Lower leg skin (tissue), 4 donors: ENCODE data around the gene MYCN. TPM values are rescaled to one million over a fixed set of nuclear protein-coding genes. Genes with fewer than 3 reads are reported as not detected.

Experiments
- DNase-seq, 2 donors: peaks; one replicate each; pipeline ENCODE4 v3.0.0-alpha.2; 2019; ENCODE audit warnings: low spot score in 2 of 2
- H3K4me3 ChIP-seq: fragments of 200-600 bp; sonication (generic); 2 replicates; pipeline ENCODE4 v1.5.1; 2017; ENCODE audit warnings: mild to moderate bottlenecking, low read depth; ENCODE audit not compliant: poor library complexity, severe bottlenecking
- CTCF ChIP-seq, 3 donors: fragments of 450-650 bp; IDR thresholded peaks; one replicate each; pipeline ENCODE4 v1.5.1; 2016; ENCODE audit warnings: antibody characterized with exemption in 3 of 3, mild to moderate bottlenecking in 3 of 3, moderate library complexity in 2 of 3
- POLR2A ChIP-seq, 2 donors: fragments of 450-650 bp; IDR thresholded peaks; one replicate each; pipeline ENCODE4 v1.6.1; 2016 to 2017; ENCODE audit warnings: antibody characterized with exemption in 2 of 2, mild to moderate bottlenecking in 1 of 2, moderate library complexity in 1 of 2
- WGBS, 2 donors: methylation state at CpG; one replicate each; pipeline ENCODE4 v1.1.5; 2018; 5-methylcytosine and 5-hydroxymethylcytosine counted together
- intact Hi-C: fragments of 100-400 bp; cut with DNase I; formaldehyde crosslinking; loops from one replicate; pipeline ENCODE4 v1.15.0; 2023; ENCODE audit warnings: low total_unique reads
- total RNA-seq, 4 donors: library from RNA; depleted of rRNA; stranded (reverse); fragments of >200 nt; gene quantifications; one replicate each; pipeline ENCODE4 v1.1.0, GENCODE V29; 2016

MYCN gene
- total RNA-seq, 4 donors from 2014 or later = 0.15 to 1.5 (median 0.64) TPM; not detected in 1

DNA sequence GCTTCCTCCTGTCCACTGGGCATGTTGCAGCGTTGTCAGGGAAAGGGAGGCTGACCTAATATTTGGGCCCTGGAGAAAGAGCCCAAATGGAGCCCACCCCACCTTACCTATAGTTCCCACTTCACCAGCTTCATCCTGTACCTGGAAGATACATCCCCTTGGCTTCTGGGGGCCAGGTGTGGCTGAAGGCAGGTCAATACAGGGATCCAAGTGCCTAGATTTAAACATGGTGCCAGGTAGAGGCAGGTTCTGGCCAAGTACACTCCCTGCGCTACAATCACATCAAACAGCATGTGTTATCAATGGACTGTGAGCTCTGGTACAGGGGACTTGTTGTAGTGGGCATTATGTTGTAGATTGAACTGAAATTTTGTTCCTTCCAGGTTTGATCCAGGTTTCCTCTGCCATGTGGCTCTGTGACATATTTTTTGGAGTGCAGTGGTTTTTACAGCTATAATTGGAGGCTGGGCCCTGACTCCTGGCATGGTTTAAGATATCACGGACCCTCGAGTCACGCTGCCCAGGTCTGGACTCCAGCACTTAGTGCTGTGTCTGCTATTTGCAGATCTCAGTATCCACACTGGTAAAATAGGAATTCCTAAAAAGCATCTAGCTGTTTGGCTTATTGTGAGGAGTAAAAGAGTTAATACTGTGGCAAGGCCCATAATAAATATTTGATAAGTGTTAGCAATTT lies 23.8 kb downstream of the MYCN start:
- intact Hi-C loops = no loop called here
- 87 to 89% methylated on average over 5 of the region's 5 CpGs for WGBS, 2 donors
- TF ChIP-seq CTCF (IDR thresholded peaks at IDR 0.05) (no peak), POLR2A (IDR thresholded peaks at IDR 0.05) (no peak)
- peak in 1 of 2 donors; percentile 43 for DNase-seq
- no peak overlapping the region for H3K4me3 ChIP-seq

- WGBS, 2 donors = 71 to 75% methylated on average over 6 to 7 of the region's 7 CpGs
- TF ChIP-seq CTCF (IDR thresholded peaks at IDR 0.05) (no peak), POLR2A (IDR thresholded peaks at IDR 0.05) (no peak)
- no peak overlapping the region for H3K4me3 ChIP-seq
- DNase-seq = peak in 1 of 2 donors; percentile 73
- intact Hi-C loops = no loop called here
Measured at GRCh38 chr2:15964936-15965563, 24.7 kb downstream of the MYCN start.

GRCh38 chr2:15965564-15966019 lies 25.2 kb downstream of the MYCN start:
- intact Hi-C loops = no loop called here
- 67 to 77% methylated on average over 14 of the region's 14 CpGs for WGBS, 2 donors
- peak in 1 of 2 donors; percentile 58 for DNase-seq
- no peak for TF ChIP-seq CTCF (IDR thresholded peaks at IDR 0.05)
- no peak for TF ChIP-seq POLR2A (IDR thresholded peaks at IDR 0.05)
- no peak overlapping the region for H3K4me3 ChIP-seq

GRCh38 chr2:15967415-15968279 lies 27.3 kb downstream of the MYCN start:
- TF ChIP-seq CTCF (IDR thresholded peaks at IDR 0.05) (no peak), POLR2A (IDR thresholded peaks at IDR 0.05) (no peak)
- H3K4me3 ChIP-seq = no peak overlapping the region
- peak in 1 of 2 donors; percentile 58 for DNase-seq
- intact Hi-C loops = no loop called here
- WGBS, 2 donors = 91 to 94% methylated on average over 10 of the region's 10 CpGs

- 91% methylated on average over 7 of the region's 7 CpGs for WGBS, 2 donors
- DNase-seq = peak in 1 of 2 donors; percentile 78
- no peak overlapping the region for H3K4me3 ChIP-seq
Measured at GRCh38 chr2:15968280-15969178, 28.2 kb downstream of the MYCN start.

More at GRCh38 chr2:15968280-15969178, 28.2 kb downstream of the MYCN start:
- TF ChIP-seq CTCF (IDR thresholded peaks at IDR 0.05) (no peak), POLR2A (IDR thresholded peaks at IDR 0.05) (no peak)
- intact Hi-C loops = no loop called here
